Upper lobe of left lung (tissue), 4 donors: Measurements from ENCODE around the gene HLA-G.

Experiments
- CTCF ChIP-seq, 6 experiments: fragments of 450-650 bp in 4 of 6; fragments of 200-600 bp in 2 of 6; sonication (generic) in 2 of 6; IDR thresholded peaks; one replicate each; pipeline ENCODE4 v1.5.1; 2016 to 2019; ENCODE audit warnings: antibody characterized with exemption in 6 of 6
- POLR2A ChIP-seq, 4 donors: fragments of 450-650 bp; IDR thresholded peaks; one replicate each; pipeline ENCODE4 v1.5.1; 2016 to 2017; ENCODE audit warnings: antibody characterized with exemption in 4 of 4, mild to moderate bottlenecking in 2 of 4

GRCh38 chr6:29850011-29850553, 22.5 kb downstream of the HLA-G start:
- TF ChIP-seq CTCF (IDR thresholded peaks at IDR 0.05): no peak
- no peak for TF ChIP-seq POLR2A (IDR thresholded peaks at IDR 0.05)
